K562 (cell line): ENCODE measurements around the gene CEP68. TPM values are rescaled to one million over a fixed set of nuclear protein-coding genes. Genes with fewer than 3 reads are reported as not detected.

Source experiments
- BRD9 ChIP-seq: fragments of 450-650 bp; IDR thresholded peaks from 2 replicates; pipeline ENCODE4 v1.6.1; 2018; ENCODE audit warnings: low read depth; ENCODE audit not compliant: partially characterized antibody
- CBX3 ChIP-seq, 2 experiments: IDR thresholded peaks; 1 replicate in 1 of 2; 2 replicates in 1 of 2; pipeline ENCODE4 v1.6.1; 2012; ENCODE audit warnings: inconsistent platforms in 2 of 2, low read length in 2 of 2, borderline replicate concordance in 1 of 2, control low read depth in 1 of 2
- CTCF ChIP-seq, 3 experiments: IDR thresholded peaks in 2 of 3; conservative IDR thresholded peaks in 1 of 3; 2 replicates each; pipeline ENCODE4 v1.5.1; 2011 to 2012; ENCODE audit warnings: low read length in 3 of 3, mild to moderate bottlenecking in 3 of 3, control low read depth in 2 of 3, improper control_type of control experiment in 1 of 3, inconsistent platforms in 1 of 3, low read depth in 1 of 3, mixed read lengths in 1 of 3, moderate library complexity in 1 of 3; ENCODE audit not compliant: insufficient read depth in 2 of 3
- EP300 ChIP-seq: IDR thresholded peaks from 2 replicates; pipeline ENCODE4 v1.6.1; 2012; ENCODE audit warnings: low read length, improper control_type of control experiment
- ETV1 ChIP-seq: fragments of 450-650 bp; conservative IDR thresholded peaks from 2 replicates; pipeline ENCODE4 v1.6.1; 2016; ENCODE audit warnings: missing genetic modification characterization, control low read depth, low read depth, missing compliant biosample characterization
- HLTF ChIP-seq: fragments of 450-650 bp; IDR thresholded peaks from 2 replicates; pipeline ENCODE4 v1.6.1; 2016
- LCOR ChIP-seq: sonication (generic); formaldehyde crosslinking; IDR thresholded peaks from 2 replicates; pipeline ENCODE4 v1.8.0; 2022; ENCODE audit warnings: mild to moderate bottlenecking, missing genetic modification reagents
- MAFF ChIP-seq: IDR thresholded peaks from 2 replicates; pipeline ENCODE4 v1.6.1; 2012; ENCODE audit warnings: low read length, improper control_type of control experiment
- MEF2D ChIP-seq: conservative IDR thresholded peaks from 2 replicates; pipeline ENCODE4 v1.6.1; 2016; ENCODE audit warnings: low read depth, missing genetic modification characterization, missing compliant biosample characterization
- NFE2 ChIP-seq: IDR thresholded peaks from 2 replicates; pipeline ENCODE4 v1.6.1; 2014; ENCODE audit warnings: antibody characterized with exemption, low read depth
- RBBP5 ChIP-seq: fragments of 200-600 bp; sonication (generic); IDR thresholded peaks from 2 replicates; pipeline ENCODE4 v1.6.1; 2012; ENCODE audit warnings: borderline replicate concordance, mild to moderate bottlenecking, low read length, control low read depth, inconsistent platforms; ENCODE audit not compliant: insufficient read depth, poor library complexity, severe bottlenecking
- RFX1 ChIP-seq: fragments of 450-650 bp; IDR thresholded peaks from 2 replicates; pipeline ENCODE4 v1.6.1; 2016; ENCODE audit warnings: mild to moderate bottlenecking, moderate library complexity
- STAG1 ChIP-seq: sonication (generic); formaldehyde crosslinking; IDR thresholded peaks from 2 replicates; pipeline ENCODE4 v1.5.0; 2020; ENCODE audit warnings: missing genetic modification reagents, borderline replicate concordance
- TOE1 ChIP-seq, 2 experiments: fragments of 450-650 bp in 1 of 2; sonication (generic) in 1 of 2; formaldehyde crosslinking in 1 of 2; IDR thresholded peaks; 2 replicates each; pipeline versions ENCODE4 v1.7.1 to v1.8.0; 2016 to 2022; ENCODE audit warnings: borderline replicate concordance in 2 of 2, mild to moderate bottlenecking in 2 of 2, antibody characterized with exemption in 1 of 2, inconsistent platforms in 1 of 2, low read depth in 1 of 2, missing genetic modification reagents in 1 of 2, moderate library complexity in 1 of 2
- polyA plus RNA-seq, 8 experiments: library from polyadenylated mRNA; depleted of rRNA in 4 of 8; stranded (reverse) in 5 of 8; unstranded in 3 of 8; fragments of >200 nt; fragmentation: Nextera tagmentation in 2 of 8; fragmentation: Illumina TruSeq in 1 of 8; extraction: Ambion mirVana in 2 of 8; extraction: Trizol in 1 of 8; gene quantifications; 2 replicates each; pipeline versions ENCODE4 v1.2.1 to v1.2.3, GENCODE V29; 2011 to 2014; ENCODE audit warnings: inconsistent platforms in 1 of 8, missing spikeins in 1 of 8
- total RNA-seq, 7 experiments: library from RNA; depleted of rRNA in 6 of 7; stranded (reverse); fragments of >200 nt in 6 of 7; fragmentation: Illumina TruSeq in 2 of 7; extraction: Trizol in 2 of 7; gene quantifications; 2 replicates each; pipeline versions ENCODE4 v1.2.1 to v1.2.3, GENCODE V29; 2011 to 2021; ENCODE audit warnings: low replicate concordance in 1 of 7
- TF ChIP-seq, protein P1 (sequence below): fragments of 450-650 bp; IDR thresholded peaks from 2 replicates; pipeline ENCODE4 v1.6.1; 2018; ENCODE audit not compliant: partially characterized antibody
- TF ChIP-seq, protein P2 (sequence below): fragments of 450-650 bp; formaldehyde crosslinking; IDR thresholded peaks from 2 replicates; pipeline ENCODE4 v1.4.0; 2022; ENCODE audit warnings: mild to moderate bottlenecking, moderate library complexity
- TF ChIP-seq, protein P3 (sequence below): fragments of 450-650 bp; IDR thresholded peaks from 2 replicates; pipeline ENCODE4 v1.6.1; 2016; ENCODE audit warnings: mild to moderate bottlenecking

CEP68 gene
- total and polyA plus RNA-seq, 9 of the 15 experiments (the other 6 are each of a cell fraction or from before 2014, with no cell fraction given) = 1.4 to 8.5 (median 5.2) TPM

DNA sequence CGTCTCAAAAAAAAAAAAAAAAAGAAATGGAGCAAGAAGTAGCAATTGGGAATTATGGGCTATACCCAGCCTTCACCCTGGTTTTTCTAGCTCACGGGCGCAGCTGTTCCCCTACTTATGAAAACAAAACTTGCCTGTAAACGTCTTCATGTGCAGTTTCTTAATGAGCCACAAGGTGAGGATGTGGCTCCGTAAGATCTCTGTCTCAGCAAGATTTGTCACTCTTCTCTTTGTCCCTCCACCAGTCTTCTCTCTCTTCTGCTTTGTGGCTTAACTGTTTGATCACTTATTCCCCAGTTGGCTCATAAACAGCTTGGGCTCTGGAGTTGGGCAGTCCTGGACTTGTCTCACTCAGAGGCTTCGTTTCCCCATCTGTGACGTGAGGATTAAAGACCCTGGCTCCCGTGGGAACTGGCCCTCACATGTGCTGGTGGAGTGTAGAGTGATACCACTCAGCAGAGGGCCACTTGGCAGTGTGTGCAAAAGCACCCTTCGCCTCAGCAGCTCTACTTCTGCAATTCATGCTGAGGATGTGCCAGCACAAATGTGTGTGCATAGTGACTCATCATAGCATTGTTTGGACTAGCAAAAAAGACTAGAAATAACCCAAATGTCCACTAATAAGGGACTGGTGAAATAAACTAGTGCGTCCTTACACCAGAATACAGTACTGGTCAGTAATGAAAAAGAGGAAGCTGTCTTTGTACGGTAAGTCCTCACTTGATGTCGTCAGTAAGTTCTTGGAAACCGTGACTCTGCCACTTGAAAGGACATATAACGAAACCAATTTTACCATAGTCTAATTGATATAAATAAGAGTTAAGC is 8.7 kb downstream of the CEP68 start (continued):
- TF ChIP-seq, protein P1, sequence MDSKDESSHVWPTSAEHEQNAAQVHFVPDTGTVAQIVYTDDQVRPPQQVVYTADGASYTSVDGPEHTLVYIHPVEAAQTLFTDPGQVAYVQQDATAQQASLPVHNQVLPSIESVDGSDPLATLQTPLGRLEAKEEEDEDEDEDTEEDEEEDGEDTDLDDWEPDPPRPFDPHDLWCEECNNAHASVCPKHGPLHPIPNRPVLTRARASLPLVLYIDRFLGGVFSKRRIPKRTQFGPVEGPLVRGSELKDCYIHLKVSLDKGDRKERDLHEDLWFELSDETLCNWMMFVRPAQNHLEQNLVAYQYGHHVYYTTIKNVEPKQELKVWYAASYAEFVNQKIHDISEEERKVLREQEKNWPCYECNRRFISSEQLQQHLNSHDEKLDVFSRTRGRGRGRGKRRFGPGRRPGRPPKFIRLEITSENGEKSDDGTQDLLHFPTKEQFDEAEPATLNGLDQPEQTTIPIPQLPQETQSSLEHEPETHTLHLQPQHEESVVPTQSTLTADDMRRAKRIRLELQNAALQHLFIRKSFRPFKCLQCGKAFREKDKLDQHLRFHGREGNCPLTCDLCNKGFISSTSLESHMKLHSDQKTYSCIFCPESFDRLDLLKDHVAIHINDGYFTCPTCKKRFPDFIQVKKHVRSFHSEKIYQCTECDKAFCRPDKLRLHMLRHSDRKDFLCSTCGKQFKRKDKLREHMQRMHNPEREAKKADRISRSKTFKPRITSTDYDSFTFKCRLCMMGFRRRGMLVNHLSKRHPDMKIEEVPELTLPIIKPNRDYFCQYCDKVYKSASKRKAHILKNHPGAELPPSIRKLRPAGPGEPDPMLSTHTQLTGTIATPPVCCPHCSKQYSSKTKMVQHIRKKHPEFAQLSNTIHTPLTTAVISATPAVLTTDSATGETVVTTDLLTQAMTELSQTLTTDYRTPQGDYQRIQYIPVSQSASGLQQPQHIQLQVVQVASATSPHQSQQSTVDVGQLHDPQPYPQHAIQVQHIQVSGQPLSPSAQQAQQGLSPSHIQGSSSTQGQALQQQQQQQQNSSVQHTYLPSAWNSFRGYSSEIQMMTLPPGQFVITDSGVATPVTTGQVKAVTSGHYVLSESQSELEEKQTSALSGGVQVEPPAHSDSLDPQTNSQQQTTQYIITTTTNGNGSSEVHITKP = peak; percentile 7
- TF ChIP-seq EP300 (0 out of 2 replicates have a peak, but pooled peaks have one; percentile 9), MAFF (peak; percentile 1; the same call in 1 of the 2 replicates), STAG1 (CRISPR knock-in tag) (peak; percentile 54; the same call in 1 of the 2 replicates), ETV1 (tag) (no peak), CTCF (IDR thresholded peaks at IDR 0.05 in 2 of 3, conservative IDR thresholded peaks at IDR 0.05 in 1 of 3; ENCODE audit: insufficient read depth in 2 of 3, low read depth in 1 of 3, low read length in 3 of 3) (peak; percentile 80 to 90 (median 84)), MEF2D (tag) (no peak), LCOR (CRISPR knock-in tag) (peak; percentile 62), NFE2 (peak; percentile 49), TOE1 (IDR thresholded peaks at IDR 0.05; ENCODE audit: borderline replicate concordance) (no peak; the same call in 1 of the 2 replicates), TOE1 (CRISPR knock-in tag; IDR thresholded peaks at IDR 0.05; ENCODE audit: borderline replicate concordance, low read depth) (0 out of 2 replicates have a peak, but pooled peaks have one; percentile 18), CBX3 (IDR thresholded peaks at IDR 0.05; ENCODE audit: borderline replicate concordance in 1 of 2, low read length in 2 of 2) (peak in 1 of 2 experiments; percentile 62; a peak in 1 of 3 replicates), BRD9 (peak; percentile 75), HLTF (no peak), RFX1 (no peak), RBBP5 (peak; percentile 54)
- TF ChIP-seq, protein P2, sequence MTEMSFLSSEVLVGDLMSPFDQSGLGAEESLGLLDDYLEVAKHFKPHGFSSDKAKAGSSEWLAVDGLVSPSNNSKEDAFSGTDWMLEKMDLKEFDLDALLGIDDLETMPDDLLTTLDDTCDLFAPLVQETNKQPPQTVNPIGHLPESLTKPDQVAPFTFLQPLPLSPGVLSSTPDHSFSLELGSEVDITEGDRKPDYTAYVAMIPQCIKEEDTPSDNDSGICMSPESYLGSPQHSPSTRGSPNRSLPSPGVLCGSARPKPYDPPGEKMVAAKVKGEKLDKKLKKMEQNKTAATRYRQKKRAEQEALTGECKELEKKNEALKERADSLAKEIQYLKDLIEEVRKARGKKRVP (CRISPR knock-in tag) = no peak
- TF ChIP-seq, protein P3, sequence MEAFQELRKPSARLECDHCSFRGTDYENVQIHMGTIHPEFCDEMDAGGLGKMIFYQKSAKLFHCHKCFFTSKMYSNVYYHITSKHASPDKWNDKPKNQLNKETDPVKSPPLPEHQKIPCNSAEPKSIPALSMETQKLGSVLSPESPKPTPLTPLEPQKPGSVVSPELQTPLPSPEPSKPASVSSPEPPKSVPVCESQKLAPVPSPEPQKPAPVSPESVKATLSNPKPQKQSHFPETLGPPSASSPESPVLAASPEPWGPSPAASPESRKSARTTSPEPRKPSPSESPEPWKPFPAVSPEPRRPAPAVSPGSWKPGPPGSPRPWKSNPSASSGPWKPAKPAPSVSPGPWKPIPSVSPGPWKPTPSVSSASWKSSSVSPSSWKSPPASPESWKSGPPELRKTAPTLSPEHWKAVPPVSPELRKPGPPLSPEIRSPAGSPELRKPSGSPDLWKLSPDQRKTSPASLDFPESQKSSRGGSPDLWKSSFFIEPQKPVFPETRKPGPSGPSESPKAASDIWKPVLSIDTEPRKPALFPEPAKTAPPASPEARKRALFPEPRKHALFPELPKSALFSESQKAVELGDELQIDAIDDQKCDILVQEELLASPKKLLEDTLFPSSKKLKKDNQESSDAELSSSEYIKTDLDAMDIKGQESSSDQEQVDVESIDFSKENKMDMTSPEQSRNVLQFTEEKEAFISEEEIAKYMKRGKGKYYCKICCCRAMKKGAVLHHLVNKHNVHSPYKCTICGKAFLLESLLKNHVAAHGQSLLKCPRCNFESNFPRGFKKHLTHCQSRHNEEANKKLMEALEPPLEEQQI = 0 out of 2 replicates have a peak, but pooled peaks have one; percentile 26
